Measurements from ENCODE around the gene SLC39A9.

SLC39A9 gene

DNA sequence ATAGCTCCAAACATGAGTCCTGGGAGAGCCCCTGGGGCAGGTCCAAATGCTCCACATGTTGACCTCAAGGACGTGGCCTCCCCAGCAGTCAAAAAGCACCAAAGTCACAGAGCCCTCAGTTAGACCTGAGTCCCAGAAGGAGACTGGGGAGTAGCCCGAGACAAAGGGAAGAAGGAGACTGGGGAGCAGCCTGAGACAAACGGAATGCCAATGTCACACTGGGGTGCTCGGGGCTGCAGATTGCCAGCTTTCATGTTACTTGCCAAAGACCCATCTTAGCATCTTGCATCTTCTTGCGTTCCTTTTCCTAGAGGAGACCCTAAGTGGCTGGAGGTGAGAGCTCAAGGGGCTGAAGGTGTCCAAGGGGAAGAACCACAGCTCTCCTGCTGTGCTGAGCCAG, 100.9 kb downstream of the SLC39A9 start:
- no peak for FAIRE-seq
- no peak for DNase-seq (ENCODE audit: insufficient read length, low spot score)
- TF ChIP-seq, protein P1, sequence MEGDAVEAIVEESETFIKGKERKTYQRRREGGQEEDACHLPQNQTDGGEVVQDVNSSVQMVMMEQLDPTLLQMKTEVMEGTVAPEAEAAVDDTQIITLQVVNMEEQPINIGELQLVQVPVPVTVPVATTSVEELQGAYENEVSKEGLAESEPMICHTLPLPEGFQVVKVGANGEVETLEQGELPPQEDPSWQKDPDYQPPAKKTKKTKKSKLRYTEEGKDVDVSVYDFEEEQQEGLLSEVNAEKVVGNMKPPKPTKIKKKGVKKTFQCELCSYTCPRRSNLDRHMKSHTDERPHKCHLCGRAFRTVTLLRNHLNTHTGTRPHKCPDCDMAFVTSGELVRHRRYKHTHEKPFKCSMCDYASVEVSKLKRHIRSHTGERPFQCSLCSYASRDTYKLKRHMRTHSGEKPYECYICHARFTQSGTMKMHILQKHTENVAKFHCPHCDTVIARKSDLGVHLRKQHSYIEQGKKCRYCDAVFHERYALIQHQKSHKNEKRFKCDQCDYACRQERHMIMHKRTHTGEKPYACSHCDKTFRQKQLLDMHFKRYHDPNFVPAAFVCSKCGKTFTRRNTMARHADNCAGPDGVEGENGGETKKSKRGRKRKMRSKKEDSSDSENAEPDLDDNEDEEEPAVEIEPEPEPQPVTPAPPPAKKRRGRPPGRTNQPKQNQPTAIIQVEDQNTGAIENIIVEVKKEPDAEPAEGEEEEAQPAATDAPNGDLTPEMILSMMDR (IDR thresholded peaks at IDR 0.05; ENCODE audit: insufficient read depth, missing control alignments), result no peak

DNA sequence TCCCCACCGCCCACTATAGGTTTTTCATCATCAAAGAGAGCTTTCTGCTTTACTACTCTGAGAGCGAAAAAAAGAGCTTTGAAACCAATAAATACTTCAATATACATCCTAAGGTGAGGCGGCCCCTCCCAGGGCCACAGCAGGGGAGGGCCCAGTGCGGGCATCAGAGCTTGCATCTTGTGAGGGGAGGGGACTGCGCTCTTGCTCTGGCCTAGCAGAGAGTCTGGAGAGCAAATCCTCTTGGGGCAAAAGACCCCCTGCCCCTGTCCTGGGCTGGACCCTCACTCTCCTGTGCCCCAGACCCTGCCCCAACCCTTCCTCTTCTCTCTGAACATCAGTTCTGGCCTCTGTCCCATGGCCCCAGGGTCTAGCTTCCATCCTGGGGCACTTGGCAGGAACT, 101.6 kb downstream of the SLC39A9 start:
- TF ChIP-seq, protein P1 (IDR thresholded peaks at IDR 0.05; ENCODE audit: insufficient read depth, missing control alignments), result no peak
- DNase-seq (ENCODE audit: insufficient read length, low spot score) (no peak), FAIRE-seq (no peak)

DNA sequence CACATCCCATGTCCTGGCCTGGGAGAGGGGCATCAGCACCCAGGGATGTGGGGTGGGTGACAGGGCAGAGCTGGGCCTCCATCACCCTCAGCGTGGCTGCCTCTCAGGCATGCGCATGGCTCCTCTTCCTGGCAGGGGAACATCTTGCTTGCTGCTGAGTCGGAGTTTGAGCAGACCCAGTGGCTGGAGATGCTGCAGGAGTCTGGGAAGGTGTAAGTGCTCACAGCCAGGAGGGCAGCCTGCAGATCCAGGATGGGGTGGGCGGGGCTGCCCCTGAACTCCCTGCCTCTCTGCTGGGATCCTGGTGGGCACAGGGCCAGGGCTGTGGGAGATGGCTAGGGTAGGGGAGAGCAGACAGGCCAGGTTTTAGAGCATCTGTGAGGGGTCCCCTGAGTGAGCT, 102.2 kb downstream of the SLC39A9 start:
- FAIRE-seq (no peak), DNase-seq (ENCODE audit: insufficient read length, low spot score) (no peak)
- TF ChIP-seq, protein P1 (IDR thresholded peaks at IDR 0.05; ENCODE audit: insufficient read depth, missing control alignments), result no peak

GRCh38 chr14:69501423-69501838, 102.9 kb downstream of the SLC39A9 start:
- TF ChIP-seq, protein P1 (IDR thresholded peaks at IDR 0.05; ENCODE audit: insufficient read depth, missing control alignments), result no peak
- no peak for DNase-seq (ENCODE audit: insufficient read length, low spot score)
- no peak for FAIRE-seq

DNA sequence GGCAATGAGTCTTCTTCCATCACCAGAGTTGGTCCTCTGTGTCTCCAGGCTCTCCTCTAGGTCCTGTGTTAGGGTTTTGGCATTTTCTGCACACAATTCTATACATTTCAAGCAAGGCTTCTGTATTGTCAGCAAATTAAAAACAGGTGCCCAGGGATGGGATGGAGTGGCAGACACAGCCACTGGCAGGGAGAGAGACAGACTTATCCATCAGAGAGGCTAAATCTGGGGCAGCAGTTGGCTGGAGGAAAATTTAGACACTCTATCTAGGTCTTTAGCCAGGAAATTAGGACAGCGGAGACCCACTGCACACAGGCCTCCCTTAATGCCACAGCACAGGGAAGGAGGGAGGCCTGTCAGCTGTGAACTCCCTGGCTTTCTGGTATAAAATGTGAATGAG, 106.3 kb downstream of the SLC39A9 start:
- TF ChIP-seq, protein P1 (IDR thresholded peaks at IDR 0.05; ENCODE audit: insufficient read depth, missing control alignments), result no peak
- DNase-seq (ENCODE audit: insufficient read length, low spot score), result no peak
- no peak for FAIRE-seq

- DNase-seq (ENCODE audit: insufficient read length, low spot score), result no peak
- no peak for FAIRE-seq
- TF ChIP-seq, protein P1 (IDR thresholded peaks at IDR 0.05; ENCODE audit: insufficient read depth, missing control alignments), result no peak
These were observed 107.1 kb downstream of the SLC39A9 start for GRCh38 chr14:69505338-69506240.

GRCh38 chr14:69506241-69506595, 107.7 kb downstream of the SLC39A9 start:
- no peak for FAIRE-seq
- no peak for DNase-seq (ENCODE audit: insufficient read length, low spot score)
- TF ChIP-seq, protein P1 (IDR thresholded peaks at IDR 0.05; ENCODE audit: insufficient read depth, missing control alignments), result no peak

Measured in D721Med (cell line).